GM12872 (cell line): ENCODE data around the gene SLC38A3.

Experiments used
- CTCF ChIP-seq: IDR thresholded peaks from 3 replicates; pipeline ENCODE4 v1.5.1; 2011; ENCODE audit warnings: low read depth, mild to moderate bottlenecking, low read length, moderate library complexity; ENCODE audit not compliant: insufficient read depth

SLC38A3 gene

GRCh38 chr3:50224639-50225038 is 19.6 kb downstream of the SLC38A3 start:
- no peak for TF ChIP-seq CTCF

- TF ChIP-seq CTCF, result no peak
These were observed 21.9 kb downstream of the SLC38A3 start for GRCh38 chr3:50226888-50227389.

- TF ChIP-seq CTCF, result peak; percentile 77
These were observed 22.5 kb downstream of the SLC38A3 start for GRCh38 chr3:50227390-50228183.

GRCh38 chr3:50229490-50229889 is 24.4 kb downstream of the SLC38A3 start:
- no peak for TF ChIP-seq CTCF

- TF ChIP-seq CTCF, result no peak
These were observed 25.2 kb downstream of the SLC38A3 start for GRCh38 chr3:50230104-50230793.

GRCh38 chr3:50230794-50231125 is 25.7 kb downstream of the SLC38A3 start:
- no peak for TF ChIP-seq CTCF

GRCh38 chr3:50231581-50231980 is 26.5 kb downstream of the SLC38A3 start:
- no peak for TF ChIP-seq CTCF
